Measurements from ENCODE around the gene RAD18. TPM values are rescaled to one million over a fixed set of nuclear protein-coding genes. Genes with fewer than 3 reads are reported as not detected.

Gene RAD18
- total RNA-seq, 4 donors from 2014 or later, result 5.3 to 17.6 (median 11.6) TPM

DNA sequence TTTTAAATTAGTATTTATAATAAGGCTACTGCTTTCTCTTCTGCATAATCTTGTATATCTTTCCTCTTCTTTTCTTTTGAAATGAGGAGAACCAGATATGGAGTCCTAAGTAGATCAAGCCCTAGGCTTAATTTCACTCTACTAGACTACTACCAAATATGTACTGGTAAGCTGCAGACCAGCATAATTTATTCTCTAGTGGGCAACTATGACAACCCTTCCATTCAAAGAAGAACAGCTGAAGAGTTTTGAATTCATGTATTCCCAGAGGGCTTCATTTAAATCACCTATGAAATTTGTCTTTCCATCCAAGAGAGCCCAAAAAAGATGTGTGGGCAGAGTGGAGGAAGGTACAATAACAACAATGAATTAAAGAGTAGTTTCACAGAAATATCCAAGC is 10.0 kb downstream of the RAD18 start:
- no peaks in the 10 kb centered on the region for H3K9me3 ChIP-seq
- intact Hi-C loops (cut with DNase I; ENCODE audit: low total_unique reads), result no loop called here
- no peaks in the 10 kb centered on the region for H3K27me3 ChIP-seq
- H3K36me3 ChIP-seq, result no peaks in the 10 kb centered on the region
- TF ChIP-seq, protein P1, sequence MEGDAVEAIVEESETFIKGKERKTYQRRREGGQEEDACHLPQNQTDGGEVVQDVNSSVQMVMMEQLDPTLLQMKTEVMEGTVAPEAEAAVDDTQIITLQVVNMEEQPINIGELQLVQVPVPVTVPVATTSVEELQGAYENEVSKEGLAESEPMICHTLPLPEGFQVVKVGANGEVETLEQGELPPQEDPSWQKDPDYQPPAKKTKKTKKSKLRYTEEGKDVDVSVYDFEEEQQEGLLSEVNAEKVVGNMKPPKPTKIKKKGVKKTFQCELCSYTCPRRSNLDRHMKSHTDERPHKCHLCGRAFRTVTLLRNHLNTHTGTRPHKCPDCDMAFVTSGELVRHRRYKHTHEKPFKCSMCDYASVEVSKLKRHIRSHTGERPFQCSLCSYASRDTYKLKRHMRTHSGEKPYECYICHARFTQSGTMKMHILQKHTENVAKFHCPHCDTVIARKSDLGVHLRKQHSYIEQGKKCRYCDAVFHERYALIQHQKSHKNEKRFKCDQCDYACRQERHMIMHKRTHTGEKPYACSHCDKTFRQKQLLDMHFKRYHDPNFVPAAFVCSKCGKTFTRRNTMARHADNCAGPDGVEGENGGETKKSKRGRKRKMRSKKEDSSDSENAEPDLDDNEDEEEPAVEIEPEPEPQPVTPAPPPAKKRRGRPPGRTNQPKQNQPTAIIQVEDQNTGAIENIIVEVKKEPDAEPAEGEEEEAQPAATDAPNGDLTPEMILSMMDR (IDR thresholded peaks at IDR 0.05), result no peak
- TF ChIP-seq POLR2A (IDR thresholded peaks at IDR 0.05), result no peak
- no peaks in the 10 kb centered on the region for H3K4me1 ChIP-seq
- no peak for DNase-seq
- no peak overlapping the region for H3K27ac ChIP-seq
- no peak overlapping the region for H3K4me3 ChIP-seq

DNA sequence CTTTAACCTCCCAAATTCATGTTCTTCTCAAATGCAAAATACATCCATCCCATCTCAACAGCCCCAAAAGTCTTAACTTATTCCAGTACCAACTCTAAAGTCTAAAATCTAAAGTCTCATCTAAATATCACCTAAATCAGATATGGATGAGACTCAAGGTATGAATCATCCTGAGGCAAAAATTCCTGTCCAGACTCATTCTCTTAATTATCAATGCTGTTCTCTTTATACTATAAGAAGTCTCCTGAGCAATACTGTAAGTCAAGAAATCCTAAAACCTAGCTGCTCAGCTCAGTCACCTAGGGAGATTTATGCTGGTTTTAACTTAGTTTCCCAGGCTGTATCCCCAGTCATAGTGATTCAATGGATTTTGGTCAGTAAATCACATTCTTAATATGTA is 11.1 kb downstream of the RAD18 start:
- intact Hi-C loops (cut with DNase I; ENCODE audit: low total_unique reads), result no loop called here
- no peaks in the 10 kb centered on the region for H3K9me3 ChIP-seq
- no peak overlapping the region for H3K27ac ChIP-seq
- H3K36me3 ChIP-seq, result no peaks in the 10 kb centered on the region
- TF ChIP-seq, protein P1 (IDR thresholded peaks at IDR 0.05), result no peak
- no peak for TF ChIP-seq POLR2A (IDR thresholded peaks at IDR 0.05)
- H3K4me1 ChIP-seq, result no peaks in the 10 kb centered on the region
- no peaks in the 10 kb centered on the region for H3K27me3 ChIP-seq
- DNase-seq, result no peak
- no peak overlapping the region for H3K4me3 ChIP-seq

DNA sequence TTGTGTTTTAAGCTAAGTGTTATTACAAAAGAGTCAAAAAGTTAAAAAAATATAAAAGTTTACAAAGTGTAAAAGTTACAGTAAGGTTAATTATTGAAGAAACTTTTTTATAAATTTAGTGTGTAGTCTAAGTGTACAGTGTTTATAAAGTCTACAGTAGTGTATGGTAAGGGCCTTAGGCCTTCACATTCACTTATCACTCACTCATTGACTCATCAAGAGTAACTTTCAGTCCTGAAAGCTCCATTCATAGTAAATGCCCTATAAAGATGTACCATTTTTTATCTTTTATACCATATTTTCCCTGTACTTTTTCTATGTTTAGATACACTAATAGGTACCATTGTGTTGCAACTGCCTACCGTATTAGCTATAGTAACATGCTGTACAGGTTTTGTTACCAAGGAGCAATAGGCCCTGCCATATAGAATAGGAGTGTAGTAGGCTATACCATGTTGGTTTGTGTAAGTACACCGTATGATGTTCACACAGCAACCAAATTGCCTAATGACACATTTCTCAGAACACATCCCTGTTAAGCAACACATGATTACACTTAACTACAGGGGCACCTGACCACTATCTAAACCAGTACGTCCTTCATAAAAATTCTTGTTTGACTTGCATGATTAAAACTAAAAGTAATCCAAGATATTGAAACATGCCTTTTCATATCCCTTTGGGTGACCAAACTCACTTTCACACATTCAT is 17.2 kb downstream of the RAD18 start:
- Histone ChIP-seq H3K4me3 (no peak overlapping the region), H3K27ac (no peak overlapping the region), H3K4me1 (no peaks in the 10 kb centered on the region), H3K36me3 (no peaks in the 10 kb centered on the region), H3K27me3 (no peaks in the 10 kb centered on the region), H3K9me3 (peaks cover 0 to 6% of the 10 kb centered on the region in 2 donors)
- intact Hi-C loops (cut with DNase I; ENCODE audit: low total_unique reads), result no loop called here
- TF ChIP-seq, protein P1 (IDR thresholded peaks at IDR 0.05), result no peak
- TF ChIP-seq POLR2A (IDR thresholded peaks at IDR 0.05), result no peak
- DNase-seq, result no peak

DNA sequence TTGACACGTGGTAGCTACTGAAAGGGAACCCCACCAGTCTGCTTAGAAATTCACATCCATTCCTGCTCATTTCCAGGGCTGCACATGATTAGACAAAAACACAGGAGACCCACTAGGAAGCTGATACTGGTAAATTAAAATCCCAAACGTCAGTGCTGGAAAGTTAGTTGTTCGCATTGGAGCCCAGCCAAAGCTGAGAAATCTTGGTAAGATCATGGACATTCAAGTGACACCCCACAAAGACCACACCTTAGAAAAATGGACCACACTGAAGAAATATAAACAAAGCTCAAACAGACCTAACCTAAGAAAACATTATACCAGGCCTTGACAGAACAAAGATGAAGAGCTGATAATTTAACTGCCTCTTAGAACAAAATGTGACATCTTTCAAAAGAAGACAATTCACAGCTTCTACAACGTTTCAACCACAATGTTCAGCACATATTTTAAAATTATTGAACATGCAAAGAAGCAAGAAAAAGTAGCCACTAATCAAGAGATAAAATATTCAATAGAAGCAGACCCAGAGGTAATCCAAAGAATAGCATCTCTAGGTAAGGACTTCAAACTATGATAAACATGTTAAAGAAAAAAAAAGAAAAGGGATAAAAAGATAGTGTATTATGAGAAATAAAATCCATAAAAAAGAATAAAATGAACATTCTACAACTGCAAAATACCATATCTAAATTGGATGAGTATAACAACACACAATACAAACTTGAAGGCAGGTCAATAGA is 20.4 kb downstream of the RAD18 start:
- Histone ChIP-seq H3K36me3 (no peaks in the 10 kb centered on the region), H3K4me3 (no peak overlapping the region), H3K4me1 (no peaks in the 10 kb centered on the region), H3K27ac (no peak overlapping the region), H3K27me3 (no peaks in the 10 kb centered on the region), H3K9me3 (peaks cover 0 to 6% of the 10 kb centered on the region in 2 donors)
- no peak for DNase-seq
- intact Hi-C loops (cut with DNase I; ENCODE audit: low total_unique reads), result no loop called here
- TF ChIP-seq, protein P1 (IDR thresholded peaks at IDR 0.05), result no peak
- no peak for TF ChIP-seq POLR2A (IDR thresholded peaks at IDR 0.05)

DNA sequence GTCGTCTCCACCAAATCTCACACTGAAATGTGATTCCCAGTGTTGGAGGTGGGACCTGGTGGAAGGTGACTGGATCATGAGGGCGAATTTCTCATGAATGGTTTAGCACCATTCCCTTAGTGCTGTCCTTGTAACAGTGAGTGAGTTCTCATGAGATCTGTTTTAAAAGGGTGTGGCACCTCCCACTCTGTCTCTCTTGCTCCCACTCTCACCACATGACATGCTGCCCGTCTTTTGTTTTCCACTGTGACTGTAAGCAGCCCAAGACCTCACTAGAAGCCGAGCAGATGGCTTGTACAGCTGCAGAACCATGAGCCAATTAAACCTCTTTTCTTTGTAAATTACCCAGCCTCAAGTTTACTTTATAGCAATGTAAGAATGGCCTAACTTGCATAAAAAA is 21.2 kb downstream of the RAD18 start:
- H3K27me3 ChIP-seq, result no peaks in the 10 kb centered on the region
- no peak for DNase-seq
- no peak overlapping the region for H3K4me3 ChIP-seq
- H3K27ac ChIP-seq, result no peak overlapping the region
- H3K9me3 ChIP-seq, result peaks cover 0 to 6% of the 10 kb centered on the region in 2 donors
- no peak for TF ChIP-seq POLR2A (IDR thresholded peaks at IDR 0.05)
- TF ChIP-seq, protein P1 (IDR thresholded peaks at IDR 0.05), result no peak
- no peaks in the 10 kb centered on the region for H3K36me3 ChIP-seq
- intact Hi-C loops (cut with DNase I; ENCODE audit: low total_unique reads), result no loop called here
- H3K4me1 ChIP-seq, result no peaks in the 10 kb centered on the region
